H1 (cell line): Measurements from ENCODE around the gene KCNH5. TPM values are rescaled to one million over a fixed set of nuclear protein-coding genes. Genes with fewer than 3 reads are reported as not detected.

Experiments used
- CTCF ChIA-PET: fragments of 300-600 bp; sonication (Branson Sonifier 250); formaldehyde crosslinking; loops from one replicate; lab custom pipeline; 2021; ENCODE audit not compliant: partially characterized antibody; lab: Charles Lee
- POLR2A ChIA-PET: fragments of 300-600 bp; sonication (Branson Sonifier 250); formaldehyde crosslinking; loops from one replicate; lab custom pipeline; 2021; ENCODE audit warnings: inconsistent platforms; ENCODE audit not compliant: partially characterized antibody; lab: Charles Lee
- DNase-seq, 2 experiments: peaks; one replicate each; pipeline versions ENCODE4 v3.0.0 to v3.0.0-alpha.2; 2010 to 2022; ENCODE audit warnings: low spot score in 2 of 2, low read depth in 1 of 2, mixed read lengths in 1 of 2
- FAIRE-seq: peaks from 2 replicates; lab custom pipeline; 2011; peaks lifted over from hg19 to GRCh38; lab: Jason Lieb, UNC
- H2AFZ ChIP-seq: 2 replicates; pipeline ENCODE4 v1.8.1; 2012; ENCODE audit warnings: low read length, inconsistent platforms
- H2AK5ac ChIP-seq: 2 replicates; pipeline ENCODE4 v1.6.1; 2013; ENCODE audit warnings: low read depth, low read length
- H2BK120ac ChIP-seq: replicated peaks from 2 replicates; pipeline ENCODE3; 2013; ENCODE audit warnings: low read depth, low read length, inconsistent platforms
- H2BK12ac ChIP-seq: 2 replicates; pipeline ENCODE4 v1.6.1; 2013; ENCODE audit warnings: low read depth, low read length
- H2BK15ac ChIP-seq: 2 replicates; pipeline ENCODE4 v1.6.1; 2013; ENCODE audit warnings: low read length
- H2BK20ac ChIP-seq: 2 replicates; pipeline ENCODE4 v1.6.1; 2013; ENCODE audit warnings: low read length
- H2BK5ac ChIP-seq: 2 replicates; pipeline ENCODE4 v1.6.1; 2013; ENCODE audit warnings: low read depth, low read length
- H3K14ac ChIP-seq: 2 replicates; pipeline ENCODE4 v1.6.1; 2013; ENCODE audit warnings: inconsistent platforms; ENCODE audit not compliant: insufficient read length
- H3K18ac ChIP-seq: 2 replicates; pipeline ENCODE4 v1.6.1; 2013; ENCODE audit warnings: low read length; ENCODE audit errors: extremely low read depth
- H3K23ac ChIP-seq: 2 replicates; pipeline ENCODE4 v1.6.1; 2013; ENCODE audit warnings: inconsistent platforms; ENCODE audit not compliant: insufficient read length
- H3K23me2 ChIP-seq: 2 replicates; pipeline ENCODE4 v1.6.1; 2013; ENCODE audit warnings: low read depth, low read length
- H3K27ac ChIP-seq: 2 replicates; pipeline ENCODE4 v1.6.1; 2011; ENCODE audit warnings: low read depth, low read length, inconsistent platforms
- H3K27me3 ChIP-seq, 4 experiments: replicated peaks in 1 of 4; 1 replicate in 1 of 4; 2 replicates in 3 of 4; pipeline versions ENCODE4 v1.6.1 to v1.8.1; 2011 to 2013; ENCODE audit warnings: low read length in 3 of 4, mild to moderate bottlenecking in 3 of 4, inconsistent platforms in 2 of 4, mixed read lengths in 2 of 4, moderate library complexity in 1 of 4; ENCODE audit not compliant: control insufficient read depth in 3 of 4, insufficient read depth in 3 of 4; ENCODE audit errors: extremely low read depth in 1 of 4
- H3K36me3 ChIP-seq, 4 experiments: 2 replicates each; pipeline versions ENCODE4 v1.6.1 to v1.8.1; 2011 to 2013; ENCODE audit warnings: mild to moderate bottlenecking in 4 of 4, low read length in 3 of 4, moderate library complexity in 2 of 4, control low read depth in 1 of 4, inconsistent platforms in 1 of 4; ENCODE audit not compliant: insufficient read depth in 4 of 4, control insufficient read depth in 2 of 4
- H3K4ac ChIP-seq: replicated peaks from 2 replicates; pipeline ENCODE3; 2013; ENCODE audit warnings: low read length, low read depth, mixed read lengths, inconsistent platforms; ENCODE audit not compliant: insufficient read length
- H3K4me1 ChIP-seq, 4 experiments: replicated peaks in 1 of 4; 1 replicate in 1 of 4; 2 replicates in 3 of 4; pipeline versions ENCODE4 v1.6.1 to v1.8.1; 2011 to 2013; ENCODE audit warnings: low read length in 3 of 4, inconsistent platforms in 2 of 4, mixed read lengths in 1 of 4; ENCODE audit not compliant: insufficient read depth in 4 of 4, control insufficient read depth in 3 of 4
- H3K4me2 ChIP-seq, 2 experiments: 2 replicates each; pipeline versions ENCODE4 v1.6.1 to v1.8.1; 2011 to 2013; ENCODE audit warnings: low read depth in 2 of 2, low read length in 2 of 2, control low read depth in 1 of 2, inconsistent platforms in 1 of 2, mild to moderate bottlenecking in 1 of 2; ENCODE audit not compliant: insufficient read depth in 1 of 2
- H3K4me3 ChIP-seq, 4 experiments: fragments of 200-600, 300-600 bp in 1 of 4; sonication (generic), shearing (Covaris generic), sonication (Bioruptor Twin) in 1 of 4; 2 replicates each; pipeline versions ENCODE4 v1.5.1 to v1.8.1; 2011 to 2016; ENCODE audit warnings: low read length in 4 of 4, low read depth in 3 of 4, control low read depth in 2 of 4, inconsistent platforms in 2 of 4, mild to moderate bottlenecking in 2 of 4, mixed read lengths in 1 of 4, moderate library complexity in 1 of 4; ENCODE audit not compliant: insufficient read depth in 2 of 4; ENCODE audit errors: extremely low read depth in 1 of 4
- H3K56ac ChIP-seq: replicated peaks from 2 replicates; pipeline ENCODE3; 2013; ENCODE audit warnings: low read depth, mild to moderate bottlenecking, mixed read lengths, low read length, inconsistent platforms; ENCODE audit not compliant: insufficient read length
- H3K79me1 ChIP-seq: 2 replicates; pipeline ENCODE4 v1.6.1; 2013; ENCODE audit warnings: low read depth, low read length, control low read depth
- H3K79me2 ChIP-seq, 2 experiments: 2 replicates each; pipeline versions ENCODE4 v1.6.1 to v1.8.1; 2012 to 2013; ENCODE audit warnings: low read length in 2 of 2, mild to moderate bottlenecking in 2 of 2, inconsistent platforms in 1 of 2; ENCODE audit not compliant: insufficient read depth in 2 of 2, control insufficient read depth in 1 of 2
- H3K9ac ChIP-seq, 4 experiments: replicated peaks in 1 of 4; 1 replicate in 1 of 4; 2 replicates in 3 of 4; pipeline versions ENCODE4 v1.6.1 to v1.8.1; 2011 to 2013; ENCODE audit warnings: low read depth in 3 of 4, low read length in 3 of 4, control low read depth in 2 of 4, mild to moderate bottlenecking in 2 of 4, moderate library complexity in 2 of 4, inconsistent platforms in 1 of 4; ENCODE audit errors: extremely low read depth in 1 of 4
- H3K9me3 ChIP-seq, 2 experiments: 2 replicates each; pipeline versions ENCODE4 v1.6.1 to v1.8.1; 2012 to 2013; ENCODE audit warnings: mild to moderate bottlenecking in 2 of 2, moderate library complexity in 2 of 2, control low read depth in 1 of 2, inconsistent platforms in 1 of 2, low read depth in 1 of 2, low read length in 1 of 2, mixed read lengths in 1 of 2; ENCODE audit not compliant: insufficient read depth in 2 of 2
- H4K20me1 ChIP-seq, 2 experiments: replicated peaks in 1 of 2; 2 replicates each; pipeline versions ENCODE3 to v1.8.1; 2011 to 2013; ENCODE audit warnings: inconsistent platforms in 2 of 2, low read length in 2 of 2, mild to moderate bottlenecking in 1 of 2; ENCODE audit not compliant: insufficient read depth in 2 of 2, control insufficient read depth in 1 of 2
- H4K5ac ChIP-seq: 2 replicates; pipeline ENCODE4 v1.6.1; 2013; ENCODE audit warnings: low read length, low read depth, mixed read lengths, inconsistent platforms; ENCODE audit not compliant: insufficient read length
- H4K8ac ChIP-seq: 2 replicates; pipeline ENCODE4 v1.8.0; 2013; ENCODE audit warnings: mild to moderate bottlenecking, moderate library complexity, low read length, inconsistent platforms; ENCODE audit not compliant: insufficient read depth; ENCODE audit errors: extremely low read depth
- H4K91ac ChIP-seq: replicated peaks from 2 replicates; pipeline ENCODE3; 2013; ENCODE audit warnings: low read length, mixed read lengths, inconsistent platforms; ENCODE audit not compliant: insufficient read length
- ATF2 ChIP-seq: IDR thresholded peaks from 2 replicates; pipeline ENCODE4 v1.6.1; 2012; ENCODE audit warnings: low read length, inconsistent platforms
- CBX8 ChIP-seq: fragments of 300-800, 300-1000 bp; sonication (generic); IDR thresholded peaks from 2 replicates; pipeline ENCODE4 v1.7.1; 2016; ENCODE audit warnings: low read depth, low read length, borderline replicate concordance
- CHD1 ChIP-seq: IDR thresholded peaks from 2 replicates; pipeline ENCODE4 v1.6.1; 2012; ENCODE audit warnings: low read depth, low read length, improper control_type of control experiment
- EP300 ChIP-seq, 2 experiments: IDR thresholded peaks; 1 replicate in 1 of 2; 2 replicates in 1 of 2; pipeline ENCODE4 v1.6.1; 2011 to 2012; ENCODE audit warnings: low read depth in 2 of 2, low read length in 2 of 2, mild to moderate bottlenecking in 2 of 2, borderline replicate concordance in 1 of 2, inconsistent platforms in 1 of 2, moderate library complexity in 1 of 2
- GTF2F1 ChIP-seq: IDR thresholded peaks from 2 replicates; pipeline ENCODE4 v1.6.1; 2012; ENCODE audit warnings: low read depth, low read length, improper control_type of control experiment, borderline replicate concordance
- HDAC6 ChIP-seq: IDR thresholded peaks from one replicate; pipeline ENCODE4 v1.7.1; 2012; ENCODE audit warnings: low read depth, mild to moderate bottlenecking, inconsistent platforms, low read length, moderate library complexity
- KDM1A ChIP-seq: fragments of 200-600, 300-600 bp; sonication (generic); IDR thresholded peaks from 2 replicates; pipeline ENCODE4 v1.7.1; 2016; ENCODE audit warnings: mild to moderate bottlenecking, low read length, borderline replicate concordance
- MAFK ChIP-seq: IDR thresholded peaks from 2 replicates; pipeline ENCODE4 v1.6.1; 2012; ENCODE audit warnings: low read depth, mild to moderate bottlenecking, improper control_type of control experiment, low read length
- SP4 ChIP-seq: IDR thresholded peaks from 2 replicates; pipeline ENCODE4 v1.6.1; 2012; ENCODE audit warnings: low read length, inconsistent platforms
- TBP ChIP-seq: IDR thresholded peaks from 2 replicates; pipeline ENCODE4 v1.6.1; 2011; ENCODE audit warnings: low read depth, low read length, improper control_type of control experiment
- WGBS, 2 experiments: shearing (Covaris generic) in 1 of 2; methylation state at CpG; one replicate each; pipeline versions ENCODE4 v1.1.6 to v1.1.7; 2013 to 2015; ENCODE audit warnings: low lambda C conversion rate in 2 of 2, mixed read lengths in 2 of 2, inconsistent platforms in 1 of 2, low coverage in 1 of 2, missing lambda C conversion rate in 1 of 2; ENCODE audit not compliant: insufficient replicate concordance in 2 of 2, insufficient coverage in 1 of 2, insufficient read length in 1 of 2; ENCODE audit errors: extremely low coverage in 1 of 2, missing lambda C conversion rate in 1 of 2; 5-methylcytosine and 5-hydroxymethylcytosine counted together
- polyA plus RNA-seq, 7 experiments: library from polyadenylated mRNA; depleted of rRNA in 3 of 7; stranded (reverse) in 5 of 7; unstranded in 2 of 7; fragments of >200 nt in 5 of 7; fragments of 200-250 nt in 2 of 7; gene quantifications; 1 replicate in 5 of 7; 2 replicates in 1 of 7; 4 replicates in 1 of 7; pipeline versions ENCODE4 v1.2.1 to v1.2.3, GENCODE V29; 2011 to 2013; ENCODE audit warnings: missing spikeins in 2 of 7, mixed read lengths in 2 of 7
- total RNA-seq: library from RNA; stranded (reverse); fragmentation: NEBNext Ultra II Directional; extraction: Animal tissue kit (Norgen Biotek cat#: 25700); gene quantifications from 2 replicates; pipeline ENCODE4 v1.2.1, GENCODE V29; 2021

KCNH5 gene
- total and polyA plus RNA-seq, 2 of the 8 experiments (the other 6 are each of a cell fraction or from before 2014, with no cell fraction given) = 0.24 to 0.50 TPM

DNA sequence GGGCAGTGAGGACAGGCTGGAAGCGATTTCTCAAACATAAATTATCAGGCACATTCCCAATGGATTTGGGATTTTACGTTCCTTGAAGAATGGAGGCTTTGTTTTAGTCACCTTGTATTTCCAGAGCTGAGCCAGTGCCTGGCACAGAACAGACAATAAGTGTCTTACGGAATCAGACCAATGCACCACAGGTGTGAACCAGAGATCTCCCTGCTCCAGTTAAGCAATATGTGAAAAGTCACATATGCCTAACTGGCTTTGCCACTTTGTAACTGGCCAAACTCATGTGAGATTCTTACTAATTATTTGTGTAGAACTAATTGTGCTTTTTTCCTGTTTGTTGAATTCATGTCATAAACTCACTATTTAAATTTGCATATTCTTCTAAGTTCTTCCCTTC lies 130.4 kb downstream of the KCNH5 start:
- H3K4me2 ChIP-seq = no peak overlapping the region
- ChIA-PET CTCF (no interaction called here), POLR2A (no interaction called here)
- H2AFZ ChIP-seq = no peak overlapping the region
- H3K79me2 ChIP-seq = no peaks in the 10 kb centered on the region
- no peak overlapping the region for H3K4ac ChIP-seq
- no peaks in the 10 kb centered on the region for H3K9me3 ChIP-seq
- H4K5ac ChIP-seq = no peak overlapping the region
- FAIRE-seq (no peak), DNase-seq (no peak)
- H3K56ac ChIP-seq = no peak overlapping the region
- 93% methylated on average over 3 of the region's 3 CpGs; no CpG with 5 or more reads in 1 of the 2 experiments for WGBS, 2 experiments
- no peak overlapping the region for H4K8ac ChIP-seq
- no peak overlapping the region for H2AK5ac ChIP-seq
- no peak overlapping the region for H2BK12ac ChIP-seq
- H3K4me3 ChIP-seq = no peak overlapping the region
- H3K27me3 ChIP-seq = no peaks in the 10 kb centered on the region
- no peaks in the 10 kb centered on the region for H3K36me3 ChIP-seq
- H2BK120ac ChIP-seq = no peak overlapping the region
- H3K18ac ChIP-seq = no peak overlapping the region
- no peak overlapping the region for H3K9ac ChIP-seq
- H4K91ac ChIP-seq = no peak overlapping the region
- no peak overlapping the region for H3K23ac ChIP-seq
- H4K20me1 ChIP-seq = no peaks in the 10 kb centered on the region
- no peak overlapping the region for H2BK15ac ChIP-seq
- no peak overlapping the region for H2BK20ac ChIP-seq
- H3K79me1 ChIP-seq = no peaks in the 10 kb centered on the region
- TF ChIP-seq MAFK (no peak), CBX8 (no peak), HDAC6 (no peak), TBP (no peak), KDM1A (no peak), SP4 (no peak), ATF2 (no peak), CHD1 (no peak), EP300 (IDR thresholded peaks at IDR 0.05; ENCODE audit: borderline replicate concordance in 1 of 2, low read depth in 2 of 2, low read length in 2 of 2) (no peak), GTF2F1 (no peak)
- H3K14ac ChIP-seq = no peak overlapping the region
- H3K4me1 ChIP-seq = no peaks in the 10 kb centered on the region
- H2BK5ac ChIP-seq = no peak overlapping the region
- no peak overlapping the region for H3K27ac ChIP-seq
- no peaks in the 10 kb centered on the region for H3K23me2 ChIP-seq
